IMR-90 (cell line): ENCODE measurements around the gene SLC46A2.

Experiments used
- BHLHE40 ChIP-seq: fragments of 150-350 bp; IDR thresholded peaks from 2 replicates; pipeline ENCODE4 v1.6.1; 2016; ENCODE audit warnings: mild to moderate bottlenecking, low read depth, low read length
- CTCF ChIP-seq: conservative IDR thresholded peaks from 2 replicates; pipeline ENCODE4 v1.5.1; 2012; ENCODE audit warnings: mild to moderate bottlenecking, low read depth, low read length, improper control_type of control experiment
- MXI1 ChIP-seq: IDR thresholded peaks from 2 replicates; pipeline ENCODE4 v1.6.1; 2012; ENCODE audit warnings: low read depth, mild to moderate bottlenecking, low read length, moderate library complexity, borderline replicate concordance
- POLR2A ChIP-seq: IDR thresholded peaks from 2 replicates; pipeline ENCODE4 v1.6.1; 2012; ENCODE audit warnings: mild to moderate bottlenecking, low read depth, low read length
- SMC3 ChIP-seq: fragments of 150-350 bp; IDR thresholded peaks from 2 replicates; pipeline ENCODE4 v1.6.1; 2016; ENCODE audit warnings: low read depth, mild to moderate bottlenecking, antibody characterized with exemption, low read length, moderate library complexity

DNA sequence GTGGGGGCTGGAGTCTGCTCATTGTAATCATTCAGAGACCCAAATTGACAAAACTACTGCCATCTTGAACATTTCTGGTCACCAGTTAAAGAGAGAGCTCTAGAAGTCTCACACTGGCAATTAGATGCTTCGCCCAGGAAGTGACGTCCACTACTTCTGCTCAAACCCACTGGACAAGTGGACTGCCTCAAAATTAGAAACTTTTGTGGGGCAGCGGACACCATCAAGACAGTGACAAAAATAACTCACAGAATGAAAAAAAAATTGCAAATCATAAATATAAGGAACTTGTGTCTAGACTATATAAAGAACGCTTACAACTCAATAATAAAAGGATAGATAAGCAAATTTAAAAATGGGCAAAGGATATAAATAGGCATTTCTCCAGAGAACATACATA, 9.8 kb upstream of the SLC46A2 start:
- TF ChIP-seq CTCF (no peak), SMC3 (no peak), POLR2A (no peak), BHLHE40 (no peak), MXI1 (no peak)
